Measurements from ENCODE around the gene CIAO2A. TPM values are rescaled to one million over a fixed set of nuclear protein-coding genes. Genes with fewer than 3 reads are reported as not detected.

The CIAO2A gene, protein sequence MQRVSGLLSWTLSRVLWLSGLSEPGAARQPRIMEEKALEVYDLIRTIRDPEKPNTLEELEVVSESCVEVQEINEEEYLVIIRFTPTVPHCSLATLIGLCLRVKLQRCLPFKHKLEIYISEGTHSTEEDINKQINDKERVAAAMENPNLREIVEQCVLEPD
- 116 and 182 TPM in 2 replicates for total RNA-seq (2014; rRNA removed; shearing (Covaris generic))

- H3K4me3 ChIP-seq = peak within 1 kb of the TSS; percentile 59
- peaks cover 14% of the 10 kb centered on the region for H3K36me3 ChIP-seq
- H3K27ac ChIP-seq = peak within 1 kb of the TSS; percentile 93
- peak; percentile 98 for DNase-seq (ENCODE audit: low read depth in 1 of 2, low spot score in 2 of 2)
- no peaks in the 10 kb centered on the region for H3K27me3 ChIP-seq (replicated peaks)
- no peaks in the 10 kb centered on the region for H3K9me3 ChIP-seq (replicated peaks)
- peaks cover 35% of the 10 kb centered on the region for H3K4me1 ChIP-seq (replicated peaks)
Measured at GRCh38 chr15:64093627-64094417, at the start of gene CIAO2A. Gene CIAO2A, minus strand, starts transcription at chr15:64093838. Its CDS starts 70 bp downstream, at chr15:64093768.

DNA sequence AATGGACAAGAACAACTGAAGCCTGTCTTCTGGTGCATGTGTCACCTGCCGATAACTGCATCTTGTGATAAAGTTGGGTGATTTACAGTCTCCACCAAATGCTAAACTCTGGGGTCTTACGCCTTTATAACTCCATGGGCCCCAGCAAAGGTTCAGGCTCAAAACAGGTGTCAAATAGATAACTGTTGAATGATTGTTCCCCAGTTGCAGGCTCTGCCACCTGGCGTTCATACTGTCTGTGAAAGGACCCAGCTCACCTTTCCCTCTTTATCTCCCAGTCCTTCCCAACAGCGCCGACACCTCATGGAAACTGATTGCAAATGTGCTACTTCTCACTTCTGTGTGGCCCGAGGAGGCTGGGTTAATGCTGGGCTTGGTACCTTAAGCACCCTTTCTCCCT is 49.6 kb upstream of the CIAO2A start:
- Histone ChIP-seq H3K27ac (no peak overlapping the region), H3K36me3 (peaks cover 45% of the 10 kb centered on the region), H3K9me3 (replicated peaks) (no peaks in the 10 kb centered on the region), H3K27me3 (replicated peaks) (no peaks in the 10 kb centered on the region), H3K4me1 (replicated peaks) (peaks cover 7% of the 10 kb centered on the region), H3K4me3 (no peak overlapping the region)
- DNase-seq (ENCODE audit: low read depth in 1 of 2, low spot score in 2 of 2) = no peak

- H3K36me3 ChIP-seq = peaks cover 56% of the 10 kb centered on the region
- H3K4me3 ChIP-seq = no peak overlapping the region
- H3K9me3 ChIP-seq (replicated peaks) = no peaks in the 10 kb centered on the region
- peaks cover 3% of the 10 kb centered on the region for H3K4me1 ChIP-seq (replicated peaks)
- no peaks in the 10 kb centered on the region for H3K27me3 ChIP-seq (replicated peaks)
- no peak overlapping the region for H3K27ac ChIP-seq
- no peak for DNase-seq (ENCODE audit: low read depth in 1 of 2, low spot score in 2 of 2)
Measured at GRCh38 chr15:64141798-64142512, 48.3 kb upstream of the CIAO2A start.

DNA sequence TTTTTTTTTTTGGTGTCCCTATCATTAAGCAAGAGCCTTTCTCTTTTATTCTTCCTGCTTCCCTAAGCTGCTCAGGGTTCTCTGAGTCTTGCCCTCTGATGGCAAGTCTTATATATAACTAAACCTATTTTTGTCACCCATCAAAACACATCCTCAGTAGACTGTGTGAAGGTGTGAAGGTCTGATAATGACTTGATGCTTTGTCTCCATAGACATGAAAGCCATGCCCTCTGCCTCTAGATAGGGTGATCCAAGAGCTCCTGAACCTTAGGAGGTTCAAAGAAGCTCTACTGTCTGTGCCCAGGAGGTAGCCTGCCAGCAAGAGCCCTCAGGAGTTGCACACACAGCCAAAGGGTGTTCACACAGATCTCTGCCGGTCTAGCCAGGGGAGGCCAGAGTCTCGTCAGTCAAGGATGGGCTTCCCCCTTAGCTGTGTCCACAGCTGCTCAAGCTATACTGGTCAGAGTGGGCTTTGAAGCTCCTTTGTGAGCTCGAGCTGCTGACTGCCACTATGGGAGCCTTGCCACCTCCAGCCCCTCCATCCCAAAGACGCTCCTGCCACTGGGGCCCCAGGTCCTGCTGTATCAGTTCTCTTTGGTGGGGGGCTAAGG is 44.8 kb upstream of the CIAO2A start:
- Histone ChIP-seq H3K27ac (no peak overlapping the region), H3K27me3 (replicated peaks) (no peaks in the 10 kb centered on the region), H3K4me3 (no peak overlapping the region), H3K9me3 (replicated peaks) (no peaks in the 10 kb centered on the region), H3K4me1 (replicated peaks) (no peaks in the 10 kb centered on the region), H3K36me3 (peaks cover 75% of the 10 kb centered on the region)
- no peak for DNase-seq (ENCODE audit: low read depth in 1 of 2, low spot score in 2 of 2)

DNA sequence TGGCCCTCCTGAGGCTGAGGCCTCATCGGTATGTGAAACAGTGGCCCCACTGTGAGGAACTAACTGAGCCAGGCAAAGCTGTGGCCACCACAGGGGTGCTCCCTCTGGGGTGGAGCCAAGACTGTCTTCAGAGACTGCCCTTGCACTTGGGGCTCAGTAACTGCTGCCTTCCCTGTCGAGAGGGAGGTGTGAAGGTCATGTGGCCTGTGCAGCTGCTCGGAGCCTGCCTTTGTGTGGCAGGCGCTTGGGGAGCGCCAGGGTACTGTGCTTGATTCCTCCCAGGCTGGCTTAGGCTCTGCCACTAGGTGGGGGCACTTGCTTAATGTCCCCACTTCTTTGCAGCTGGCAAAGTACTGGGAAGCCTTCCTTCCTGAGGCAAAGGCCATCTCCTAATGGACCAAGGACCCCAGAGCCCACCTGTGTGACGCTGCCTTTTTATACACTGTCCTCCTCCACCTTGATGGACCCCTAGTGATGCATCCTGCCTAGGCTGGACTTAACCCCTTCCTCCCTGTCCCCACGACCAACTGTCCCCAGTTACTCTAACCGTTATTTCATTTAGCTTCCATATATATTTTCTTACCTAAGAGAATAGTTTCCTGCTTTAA is 43.7 kb upstream of the CIAO2A start:
- H3K36me3 ChIP-seq = peaks cover 79% of the 10 kb centered on the region
- DNase-seq (ENCODE audit: low read depth in 1 of 2, low spot score in 2 of 2) = no peak

GRCh38 chr15:64136347-64136746 is 42.7 kb upstream of the CIAO2A start:
- Histone ChIP-seq H3K4me3 (no peak overlapping the region), H3K9me3 (replicated peaks) (no peaks in the 10 kb centered on the region), H3K27ac (no peak overlapping the region), H3K4me1 (replicated peaks) (no peaks in the 10 kb centered on the region), H3K27me3 (replicated peaks) (no peaks in the 10 kb centered on the region), H3K36me3 (peaks cover 83% of the 10 kb centered on the region)
- DNase-seq (ENCODE audit: low read depth in 1 of 2, low spot score in 2 of 2) = no peak

More for the DNA sequence above, 43.7 kb upstream of the CIAO2A start:
- Histone ChIP-seq H3K4me3 (no peak overlapping the region), H3K27ac (no peak overlapping the region), H3K9me3 (replicated peaks) (no peaks in the 10 kb centered on the region), H3K4me1 (replicated peaks) (no peaks in the 10 kb centered on the region), H3K27me3 (replicated peaks) (no peaks in the 10 kb centered on the region)

- Histone ChIP-seq H3K4me3 (no peak overlapping the region), H3K27me3 (replicated peaks) (no peaks in the 10 kb centered on the region), H3K27ac (no peak overlapping the region), H3K36me3 (peaks cover 90% of the 10 kb centered on the region), H3K4me1 (replicated peaks) (no peaks in the 10 kb centered on the region), H3K9me3 (replicated peaks) (no peaks in the 10 kb centered on the region)
- no peak for DNase-seq (ENCODE audit: low read depth in 1 of 2, low spot score in 2 of 2)
Measured at GRCh38 chr15:64134345-64134829, 40.7 kb upstream of the CIAO2A start.

DNA sequence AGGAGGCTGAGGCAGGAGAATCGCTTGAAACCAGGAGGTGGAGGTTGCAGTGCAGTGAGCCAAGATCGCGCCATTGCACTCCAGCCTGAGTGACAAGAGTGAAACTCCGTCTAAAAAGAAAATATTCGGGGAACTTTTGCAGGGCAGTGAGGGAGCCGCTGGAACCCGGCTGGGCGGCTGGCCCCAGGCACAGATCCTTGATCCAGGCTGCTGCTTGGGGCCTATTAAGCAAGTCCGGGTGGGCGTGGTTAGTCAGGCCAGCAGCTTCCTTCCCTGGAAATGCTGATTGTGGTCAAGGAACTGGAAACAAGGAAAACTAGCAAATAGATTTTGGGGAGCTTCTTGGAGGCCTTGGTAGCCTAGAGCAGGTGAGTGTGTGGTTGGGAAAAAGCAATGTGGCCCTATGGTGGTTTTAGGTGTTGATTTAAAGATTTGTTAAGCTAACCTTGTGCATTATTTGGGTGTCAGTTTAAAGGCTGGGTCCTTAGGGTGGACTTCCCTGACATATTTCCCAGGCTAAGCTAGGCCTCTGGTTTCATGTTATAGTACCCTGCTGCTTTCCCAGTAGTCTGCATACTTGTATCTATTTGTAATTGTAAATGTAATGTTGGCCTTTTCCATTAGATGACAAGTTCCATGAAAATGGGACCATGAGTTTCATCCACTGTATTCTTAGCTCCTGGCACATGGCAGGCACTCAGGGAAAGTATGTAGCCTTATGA is 40.1 kb upstream of the CIAO2A start:
- H3K27ac ChIP-seq = no peak overlapping the region
- H3K4me1 ChIP-seq (replicated peaks) = no peaks in the 10 kb centered on the region
- H3K36me3 ChIP-seq = peaks cover 95% of the 10 kb centered on the region
- no peak for DNase-seq (ENCODE audit: low read depth in 1 of 2, low spot score in 2 of 2)
- no peaks in the 10 kb centered on the region for H3K27me3 ChIP-seq (replicated peaks)
- H3K9me3 ChIP-seq (replicated peaks) = no peaks in the 10 kb centered on the region
- H3K4me3 ChIP-seq = no peak overlapping the region

GRCh38 chr15:64132217-64132616 is 38.6 kb upstream of the CIAO2A start:
- no peaks in the 10 kb centered on the region for H3K4me1 ChIP-seq (replicated peaks)
- H3K4me3 ChIP-seq = no peak overlapping the region
- no peak for DNase-seq (ENCODE audit: low read depth in 1 of 2, low spot score in 2 of 2)
- H3K27ac ChIP-seq = no peak overlapping the region
- no peaks in the 10 kb centered on the region for H3K27me3 ChIP-seq (replicated peaks)
- H3K9me3 ChIP-seq (replicated peaks) = no peaks in the 10 kb centered on the region
- peaks cover 97% of the 10 kb centered on the region for H3K36me3 ChIP-seq

- no peak overlapping the region for H3K27ac ChIP-seq
- peaks cover 97% of the 10 kb centered on the region for H3K36me3 ChIP-seq
- no peaks in the 10 kb centered on the region for H3K27me3 ChIP-seq (replicated peaks)
- no peaks in the 10 kb centered on the region for H3K9me3 ChIP-seq (replicated peaks)
- no peak overlapping the region for H3K4me3 ChIP-seq
- H3K4me1 ChIP-seq (replicated peaks) = no peaks in the 10 kb centered on the region
- no peak for DNase-seq (ENCODE audit: low read depth in 1 of 2, low spot score in 2 of 2)
Measured at GRCh38 chr15:64131547-64131946, 37.9 kb upstream of the CIAO2A start.

DNA sequence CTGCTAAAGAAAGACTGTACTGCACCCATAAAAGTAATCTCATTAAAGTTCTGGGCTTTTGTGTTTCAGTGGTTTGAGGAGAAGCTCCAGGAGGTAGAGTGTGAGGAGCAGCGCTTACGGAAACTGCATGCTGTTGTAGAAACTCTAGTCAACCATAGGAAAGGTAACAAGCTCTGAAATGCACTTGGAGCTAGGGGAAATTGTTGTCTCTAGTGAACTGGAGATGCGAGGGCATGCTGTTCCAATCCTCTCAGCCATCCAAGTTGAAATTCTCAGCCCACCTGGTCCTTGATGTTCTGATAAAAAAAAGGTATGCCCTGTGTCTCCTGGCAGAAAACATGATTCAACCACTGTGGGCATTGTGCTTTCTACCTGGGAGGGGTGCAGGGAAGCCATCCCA is 36.5 kb upstream of the CIAO2A start:
- Histone ChIP-seq H3K27me3 (replicated peaks) (no peaks in the 10 kb centered on the region), H3K36me3 (peaks cover 95% of the 10 kb centered on the region), H3K4me1 (replicated peaks) (no peaks in the 10 kb centered on the region), H3K4me3 (no peak overlapping the region), H3K27ac (no peak overlapping the region), H3K9me3 (replicated peaks) (no peaks in the 10 kb centered on the region)
- DNase-seq (ENCODE audit: low read depth in 1 of 2, low spot score in 2 of 2) = no peak

DNA sequence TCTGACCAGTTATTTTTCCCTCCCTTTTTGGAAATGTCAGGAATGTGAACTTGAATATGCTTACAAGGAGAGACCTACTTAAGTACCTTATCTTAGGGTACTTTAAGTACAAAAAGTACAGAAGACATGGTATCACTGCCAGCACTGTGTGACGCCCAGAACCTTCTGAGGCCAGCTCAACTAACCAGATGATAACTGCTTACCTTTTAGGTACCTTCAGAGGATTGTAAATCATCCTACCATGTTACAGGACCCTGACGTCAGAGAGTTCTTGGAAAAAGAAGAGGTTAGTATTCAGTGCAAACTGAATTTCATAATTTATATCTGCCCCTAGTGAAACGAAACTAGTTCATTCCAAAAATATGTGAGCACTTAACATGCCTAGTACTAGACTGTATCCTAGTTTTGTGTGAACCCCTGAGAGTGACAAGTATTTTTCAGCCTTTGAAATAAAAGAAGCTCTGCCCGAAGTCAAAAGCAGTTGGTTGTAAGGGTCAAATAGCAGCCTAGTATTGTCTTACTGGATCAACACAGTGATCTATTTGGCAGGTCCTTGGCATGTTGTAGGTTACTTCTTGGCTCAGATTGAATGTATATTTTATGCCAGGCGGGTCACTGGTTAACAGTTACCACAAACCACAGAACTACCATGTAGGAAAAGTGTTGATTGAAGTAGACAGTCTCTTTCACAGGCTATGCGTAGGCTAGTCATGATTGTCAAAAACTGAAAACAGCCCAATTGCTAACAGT is 34.1 kb upstream of the CIAO2A start:
- H3K9me3 ChIP-seq (replicated peaks) = no peaks in the 10 kb centered on the region
- peaks cover 89% of the 10 kb centered on the region for H3K36me3 ChIP-seq

More for the DNA sequence above, 34.1 kb upstream of the CIAO2A start:
- Histone ChIP-seq H3K4me3 (no peak overlapping the region), H3K27ac (no peak overlapping the region), H3K27me3 (replicated peaks) (no peaks in the 10 kb centered on the region), H3K4me1 (replicated peaks) (no peaks in the 10 kb centered on the region)
- no peak for DNase-seq (ENCODE audit: low read depth in 1 of 2, low spot score in 2 of 2)

All from SJSA1 (cell line).